Vagina (tissue), 2 donors: ENCODE data around the gene FRS2.

ENCODE experiments used
- CTCF ChIP-seq, 3 experiments: fragments of 450-650 bp in 2 of 3; fragments of 200-600 bp in 1 of 3; sonication (generic) in 1 of 3; IDR thresholded peaks; one replicate each; pipeline ENCODE4 v1.5.1; 2017 to 2019; ENCODE audit warnings: antibody characterized with exemption in 3 of 3, mild to moderate bottlenecking in 2 of 3, moderate library complexity in 2 of 3
- POLR2AphosphoS5 ChIP-seq, 2 donors: sonication (generic); formaldehyde crosslinking; IDR thresholded peaks; one replicate each; pipeline ENCODE4 v1.9.0; 2017; ENCODE audit warnings: antibody characterized with exemption in 2 of 2, mild to moderate bottlenecking in 2 of 2, low read depth in 1 of 2; ENCODE audit not compliant: insufficient read depth in 1 of 2

GRCh38 chr12:69556383-69556782, 86.2 kb downstream of the FRS2 start:
- TF ChIP-seq POLR2AphosphoS5 (IDR thresholded peaks at IDR 0.05; ENCODE audit: insufficient read depth in 1 of 2, low read depth in 1 of 2) (no peak), CTCF (IDR thresholded peaks at IDR 0.05) (no peak)
